Left colon (tissue), 2 donors: ENCODE results near the gene DYNC1LI2. TPM values are rescaled to one million over a fixed set of nuclear protein-coding genes. Genes with fewer than 3 reads are reported as not detected.

Experiments used
- ATAC-seq: fragments of 200-7000 bp; cut with Tn5 transposase; one replicate; pipeline ENCODE4 v1.9.1; 2020; ENCODE audit warnings: mild to moderate bottlenecking, moderate library complexity
- DNase-seq, 2 donors: peaks; one replicate each; pipeline ENCODE4 v3.0.0-alpha.2; 2020
- intact Hi-C, 2 donors: fragments of 100-400 bp; cut with DNase I in 1 of 2; cut with micrococcal nuclease in 1 of 2; formaldehyde crosslinking; loops; one replicate each; pipeline versions ENCODE4 v1.11.2 to v1.14.0; 2022; cut with DNase I, micrococcal nuclease
- total RNA-seq, 2 donors: library from RNA; stranded (reverse); fragmentation: NEBNext Ultra II Directional; extraction: Animal tissue kit (Norgen Biotek cat#: 25700); gene quantifications; one replicate each; pipeline ENCODE4 v1.2.1, GENCODE V29; 2021
- donor health status: DM: no; HTN: no; CAD: no.
- donor health status: DM: yes; HTN: yes; CAD: no.

Gene DYNC1LI2
- total RNA-seq, 2 donors from 2014 or later = 165 to 171 TPM

DNA sequence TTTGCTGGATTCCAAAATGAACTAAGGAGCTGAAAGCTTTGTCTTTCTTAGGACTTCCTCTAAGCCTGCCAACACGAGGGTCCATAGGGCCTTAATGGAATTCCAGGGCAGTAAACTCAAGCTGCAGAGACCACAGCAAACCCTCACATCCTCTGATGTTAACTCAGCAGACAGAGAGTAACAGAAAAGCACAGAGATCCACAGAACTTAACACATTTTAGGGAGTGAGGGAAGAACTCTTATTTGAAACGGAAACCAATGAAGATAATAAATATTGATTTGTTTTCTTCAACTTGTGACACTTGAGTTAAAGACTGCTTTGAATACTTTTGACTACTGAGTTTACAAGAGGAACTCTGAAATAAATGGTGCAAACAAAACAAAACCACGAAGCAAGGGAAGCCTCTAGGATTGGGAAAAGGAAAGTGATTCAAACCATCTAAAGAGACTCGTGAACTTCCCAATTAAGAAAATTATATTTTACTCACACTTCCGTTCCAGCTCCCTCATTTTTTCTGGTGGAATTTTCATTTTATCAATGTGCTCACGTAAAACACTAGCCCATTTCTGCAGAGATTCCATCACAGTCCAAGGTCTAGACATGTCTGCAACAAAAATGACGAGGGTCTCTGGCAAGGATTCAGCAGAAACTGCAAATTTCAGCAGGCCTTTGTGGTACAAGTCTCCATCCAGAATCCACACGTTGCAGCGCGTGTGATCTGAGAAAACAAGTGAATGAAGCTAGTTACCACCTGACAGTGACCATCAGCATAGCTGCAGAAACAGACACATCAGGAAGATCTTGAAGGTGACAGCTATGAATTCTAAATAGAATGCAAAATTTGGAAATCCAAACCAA lies 9.2 kb downstream of the DYNC1LI2 start:
- ATAC-seq (no peak), DNase-seq (no peak)
- intact Hi-C loops = no loop called here

- intact Hi-C loops = no loop called here
- DNase-seq (peak; percentile 87 to 92), ATAC-seq (peak; percentile 85)
These were observed 10.1 kb downstream of the DYNC1LI2 start for GRCh38 chr16:66741169-66741900.

- intact Hi-C loops = no loop called here
- DNase-seq (peak; percentile 55 to 76), ATAC-seq (peak; percentile 92)
These were observed 10.9 kb downstream of the DYNC1LI2 start for GRCh38 chr16:66740533-66740932.

DNA sequence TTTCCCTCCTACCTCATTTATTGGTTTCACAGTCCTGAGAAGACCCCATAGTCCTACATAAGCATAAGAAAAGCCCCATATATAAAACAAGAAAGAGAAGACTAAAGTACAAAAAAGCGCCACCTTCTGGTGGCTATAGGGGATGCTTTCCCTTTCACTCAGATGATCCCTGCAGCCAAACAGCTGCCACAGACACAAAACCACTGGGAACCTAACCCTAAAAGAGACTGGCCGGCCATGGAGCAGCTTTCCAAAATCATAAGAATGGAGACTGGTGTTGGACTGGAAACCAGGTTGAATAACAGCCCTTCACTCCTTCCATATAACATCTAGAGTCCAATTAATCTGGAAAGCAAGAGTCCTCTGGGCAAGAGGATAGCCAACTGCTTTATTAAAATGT lies 11.4 kb downstream of the DYNC1LI2 start:
- intact Hi-C loops = no loop called here
- peak in 1 of 2 donors; percentile 32 for DNase-seq
- peak; percentile 30 for ATAC-seq

DNA sequence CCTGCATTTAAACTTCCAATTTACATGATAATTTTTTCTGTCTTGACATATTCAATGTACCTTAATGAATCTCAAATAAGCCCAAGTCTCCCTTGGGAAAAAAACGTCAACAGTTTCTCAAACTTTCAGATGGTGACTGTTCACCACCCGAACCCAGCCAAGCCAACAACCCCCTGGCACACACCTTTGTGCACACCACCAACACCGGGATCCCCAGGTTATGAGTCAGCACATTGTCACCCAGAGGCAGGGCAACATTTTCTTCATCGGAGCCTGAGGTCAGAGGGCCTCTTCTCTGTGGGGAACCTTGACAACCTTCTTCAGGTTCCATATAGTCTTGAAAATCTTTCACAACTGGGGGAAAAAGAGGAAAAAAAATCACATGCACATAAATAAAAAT lies 15.5 kb downstream of the DYNC1LI2 start:
- intact Hi-C loops = loop anchor here in 1 of 2 donors (10.0 kb wide), 1 partner anchor 81 kb away; no protein-coding TSS in a partner anchor
- no peak for ATAC-seq
- DNase-seq = no peak

GRCh38 chr16:66731101-66731500 lies 20.3 kb downstream of the DYNC1LI2 start:
- intact Hi-C loops = loop anchor here in 1 of 2 donors (10.0 kb wide), 1 partner anchor 76 kb away; no protein-coding TSS in a partner anchor
- DNase-seq (no peak), ATAC-seq (no peak)

DNA sequence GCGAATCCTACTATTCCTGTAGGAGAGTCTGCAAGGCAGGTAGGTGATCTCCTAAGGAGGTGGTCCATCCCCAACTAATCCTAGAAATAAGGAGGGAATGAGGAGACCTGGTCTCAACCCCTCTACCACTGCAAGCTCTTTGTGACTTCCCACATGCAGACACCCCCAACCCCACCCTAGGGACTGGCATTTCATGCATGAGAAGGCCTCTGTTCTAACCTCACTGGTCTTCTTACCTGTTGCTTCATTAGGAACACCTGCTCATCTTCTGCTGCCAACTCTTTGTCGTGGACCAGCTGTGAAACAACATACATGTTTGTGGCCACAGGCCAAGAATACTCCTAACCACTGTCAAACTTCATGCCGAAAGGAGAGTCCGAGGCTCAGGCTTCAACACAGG lies 22.6 kb downstream of the DYNC1LI2 start:
- intact Hi-C loops = loop anchor here in 1 of 2 donors (10.0 kb wide), 1 partner anchor 136 kb away; no protein-coding TSS in a partner anchor
- no peak for ATAC-seq
- DNase-seq = no peak

GRCh38 chr16:66728117-66728787 lies 23.2 kb downstream of the DYNC1LI2 start:
- peak in 1 of 2 donors; percentile 41 for DNase-seq
- intact Hi-C loops = loop anchor here in 1 of 2 donors (10.0 kb wide), 1 partner anchor 137 kb away; no protein-coding TSS in a partner anchor
- ATAC-seq = peak; percentile 84

- intact Hi-C loops = loop anchor here in 1 of 2 donors (10.0 kb wide), 1 partner anchor 144 kb away; no protein-coding TSS in a partner anchor
- no peak for ATAC-seq
- DNase-seq = no peak
These were observed 30.6 kb downstream of the DYNC1LI2 start for GRCh38 chr16:66720766-66721165.

DNA sequence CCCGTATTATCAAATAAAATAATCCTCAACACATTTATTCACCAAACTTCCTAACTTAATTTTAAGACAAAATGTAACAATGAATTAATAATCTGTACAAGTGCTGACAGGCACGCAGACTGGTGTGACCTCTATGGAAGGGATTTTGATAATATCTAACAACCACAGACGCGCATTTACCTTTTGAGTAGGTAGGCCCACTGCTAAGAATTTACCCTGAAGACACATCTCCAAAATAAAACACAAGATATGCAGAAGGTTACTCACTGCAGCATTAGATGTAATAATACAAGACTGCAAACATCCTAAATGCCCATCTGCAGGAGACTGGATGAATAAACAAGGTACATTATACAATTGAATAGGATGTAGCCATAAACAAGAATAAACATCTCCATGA lies 32.2 kb downstream of the DYNC1LI2 start:
- DNase-seq = no peak
- intact Hi-C loops = no loop called here
- no peak for ATAC-seq

DNA sequence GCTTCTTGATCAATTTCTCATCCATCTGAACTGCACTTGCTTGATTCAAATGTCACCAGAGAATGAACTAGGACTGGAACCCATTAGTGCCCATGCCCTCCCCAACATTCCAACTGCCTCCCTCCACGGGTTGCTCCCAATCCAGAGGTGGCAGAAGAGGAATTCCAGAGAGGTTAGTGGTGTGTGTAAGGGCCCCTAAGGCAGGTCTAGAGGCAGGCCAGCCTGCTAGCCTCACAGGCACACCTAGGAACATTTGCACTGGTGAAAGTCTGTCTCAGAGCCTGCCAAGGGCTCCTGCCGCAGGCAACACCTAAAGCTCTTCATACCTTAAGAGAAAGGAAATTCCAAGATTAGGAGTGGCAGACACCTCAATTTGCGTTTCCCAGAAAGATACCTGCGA lies 33.6 kb downstream of the DYNC1LI2 start:
- intact Hi-C loops = no loop called here
- no peak for DNase-seq
- ATAC-seq = no peak

DNA sequence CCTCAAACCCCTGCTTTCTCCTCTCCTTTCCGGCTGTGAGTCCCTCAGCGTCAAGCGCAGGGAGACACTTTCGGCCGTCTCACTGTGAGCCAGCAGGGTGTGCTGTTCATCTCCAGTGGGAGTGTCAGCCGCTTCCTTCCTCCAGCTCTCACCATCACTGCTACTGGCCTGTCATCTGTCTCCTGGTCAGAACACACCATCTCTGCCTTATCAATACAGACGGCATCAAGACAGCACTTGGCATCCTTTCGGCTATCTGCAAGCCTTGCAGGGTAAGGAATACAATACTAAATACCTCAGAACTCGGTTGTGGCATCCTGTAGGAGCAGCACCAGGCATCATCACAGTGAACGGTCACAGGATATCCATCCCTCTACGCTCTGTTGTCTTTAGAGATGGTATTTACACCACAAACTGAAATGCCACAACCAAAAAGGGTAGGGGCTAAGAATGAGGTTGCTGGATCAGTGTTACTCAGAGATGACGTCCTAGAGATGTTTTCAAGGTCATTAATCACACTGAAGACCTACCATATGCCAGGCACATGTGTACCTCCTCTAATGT lies 34.2 kb downstream of the DYNC1LI2 start:
- peak; percentile 71 for ATAC-seq

GRCh38 chr16:66714654-66715307 lies 36.6 kb downstream of the DYNC1LI2 start:
- DNase-seq (peak in 1 of 2 donors; percentile 39), ATAC-seq (peak; percentile 87)
- intact Hi-C loops = no loop called here

More for the DNA sequence above, 34.2 kb downstream of the DYNC1LI2 start:
- intact Hi-C loops = no loop called here
- DNase-seq = peak; percentile 47 to 66

DNA sequence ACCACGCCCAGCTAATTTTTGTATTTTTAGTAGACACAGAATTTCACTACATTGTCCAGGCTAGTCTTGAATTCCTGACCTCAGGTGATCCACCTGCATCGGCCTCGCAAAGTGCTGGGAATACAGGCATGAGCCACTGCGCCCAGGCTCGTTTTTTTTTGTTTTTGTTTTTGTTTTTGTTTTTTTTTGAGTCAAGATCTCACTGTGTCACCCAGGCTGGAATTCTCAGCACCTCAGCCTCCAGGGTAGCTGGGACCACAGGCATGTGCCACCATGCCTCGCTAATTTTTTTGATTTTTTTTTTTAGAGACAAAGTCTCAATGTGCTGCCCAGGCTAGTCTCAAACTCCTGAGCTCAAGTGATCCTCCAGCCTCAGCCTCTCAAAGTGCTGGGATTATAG lies 37.3 kb downstream of the DYNC1LI2 start:
- intact Hi-C loops = no loop called here
- no peak for DNase-seq
- ATAC-seq = no peak

DNA sequence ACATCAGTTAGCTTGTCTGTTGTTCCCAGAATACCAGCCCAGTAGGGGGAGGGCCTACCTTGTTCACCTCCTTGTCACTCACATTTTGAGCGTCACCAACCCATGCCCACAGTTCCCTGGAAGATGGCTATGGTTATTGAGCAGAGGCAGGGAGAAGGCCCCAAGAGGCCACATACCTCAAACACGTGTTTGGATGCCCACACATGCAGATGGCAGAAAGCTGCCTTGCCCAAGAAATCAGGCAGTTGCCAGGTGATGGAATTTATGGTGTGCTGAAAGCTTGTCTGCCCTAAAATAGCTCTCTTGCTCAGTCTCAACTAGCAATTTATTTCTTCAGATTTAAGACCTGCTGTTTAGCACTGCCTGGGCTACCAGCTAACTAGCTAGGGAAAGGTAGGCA lies 38.3 kb downstream of the DYNC1LI2 start:
- DNase-seq (no peak), ATAC-seq (no peak)
- intact Hi-C loops = no loop called here

GRCh38 chr16:66712512-66712911 lies 38.9 kb downstream of the DYNC1LI2 start:
- ATAC-seq (no peak), DNase-seq (no peak)
- intact Hi-C loops = no loop called here

DNA sequence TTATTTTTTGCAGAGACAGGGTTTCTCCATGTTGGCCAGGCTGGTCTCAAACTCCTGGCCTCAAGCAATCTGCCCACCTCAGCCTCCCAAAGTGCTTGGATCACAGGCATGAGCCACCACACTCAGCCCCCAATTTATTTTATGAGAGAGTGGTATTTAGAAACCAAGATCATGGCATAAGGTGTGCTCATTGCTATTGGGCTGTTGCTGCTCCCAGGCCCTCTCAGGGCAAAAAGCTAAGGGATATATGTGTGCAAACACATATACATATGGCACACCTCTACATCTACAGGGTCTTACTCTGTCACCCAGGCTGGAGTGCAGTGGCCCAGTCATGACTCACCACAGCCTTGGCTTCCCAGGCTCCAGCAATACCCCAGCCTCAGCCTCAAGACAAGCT lies 39.8 kb downstream of the DYNC1LI2 start:
- intact Hi-C loops = no loop called here
- DNase-seq = no peak

DNA sequence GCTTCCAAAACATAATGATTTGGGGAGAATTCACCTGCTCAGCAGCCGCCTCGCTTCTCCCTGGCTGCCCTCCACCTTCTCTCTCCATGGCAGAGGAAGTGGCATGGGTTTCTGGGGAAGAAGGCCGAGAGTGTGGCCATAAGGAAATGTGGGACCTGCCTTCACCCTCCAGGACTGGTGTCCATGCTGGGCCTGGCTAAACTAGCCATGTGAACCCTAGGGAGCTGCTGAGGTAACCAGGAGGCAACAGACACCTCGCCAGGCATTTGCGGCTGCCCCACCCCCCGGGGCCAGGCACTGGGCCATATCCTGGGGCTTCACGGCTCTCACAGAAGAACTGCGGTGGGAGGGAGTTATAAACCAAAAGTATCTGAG lies 44.9 kb downstream of the DYNC1LI2 start:
- ATAC-seq (peak; percentile 77), DNase-seq (peak; percentile 60 to 62)
- intact Hi-C loops = no loop called here

More for the DNA sequence above, 39.8 kb downstream of the DYNC1LI2 start:
- ATAC-seq = no peak
